ENCODE measurements around the gene GRIN1. TPM values are rescaled to one million over a fixed set of nuclear protein-coding genes. Genes with fewer than 3 reads are reported as not detected.

The GRIN1 gene
- total and polyA plus RNA-seq, 8 donors, result 0.25 to 0.55 (median 0.31) TPM; not detected in 5

- no peak for DNase-seq
- intact Hi-C loops (cut with DNase I; ENCODE audit: low total_unique reads), result no loop called here
- H3K9me3 ChIP-seq, result no peaks in the 10 kb centered on the region
- H3K36me3 ChIP-seq, result peaks cover 10 to 25% (median 16%) of the 10 kb centered on the region in 4 donors
- H3K4me1 ChIP-seq, result peaks cover 32 to 69% (median 54%) of the 10 kb centered on the region in 4 donors
- WGBS, 5 donors, result 61 to 72% (median 70%) methylated on average over 36 to 45 of the region's 45 CpGs
- peak overlapping the region in 2 of 5 donors; percentile 5 to 11 for H3K27ac ChIP-seq
- TF ChIP-seq POLR2A (IDR thresholded peaks at IDR 0.05), result no peak
- no peak for TF ChIP-seq POLR2AphosphoS5 (IDR thresholded peaks at IDR 0.05)
- TF ChIP-seq CTCF (IDR thresholded peaks at IDR 0.05), result no peak
- no peak overlapping the region for H3K4me3 ChIP-seq
- H3K27me3 ChIP-seq, result peaks cover 0 to 56% (median 39%) of the 10 kb centered on the region in 3 donors
These were observed 35.1 kb downstream of the GRIN1 start for GRCh38 chr9:137173796-137174664.

GRCh38 chr9:137174722-137175293 lies 35.9 kb downstream of the GRIN1 start:
- WGBS, 5 donors, result 23 to 52% (median 34%) methylated on average over 9 to 34 of the region's 34 CpGs
- Histone ChIP-seq H3K4me3 (no peak overlapping the region), H3K27ac (no peak overlapping the region), H3K36me3 (peaks cover 17 to 33% (median 24%) of the 10 kb centered on the region in 4 donors), H3K4me1 (peaks cover 24 to 61% (median 46%) of the 10 kb centered on the region in 4 donors), H3K27me3 (peaks cover 0 to 49% (median 32%) of the 10 kb centered on the region in 3 donors), H3K9me3 (no peaks in the 10 kb centered on the region)
- no peak for DNase-seq
- intact Hi-C loops (cut with DNase I; ENCODE audit: low total_unique reads), result no loop called here
- TF ChIP-seq POLR2AphosphoS5 (IDR thresholded peaks at IDR 0.05), result no peak
- no peak for TF ChIP-seq POLR2A (IDR thresholded peaks at IDR 0.05)
- TF ChIP-seq CTCF (IDR thresholded peaks at IDR 0.05), result no peak
- no peak for TF ChIP-seq EP300 (IDR thresholded peaks at IDR 0.05)

- Histone ChIP-seq H3K4me3 (no peak overlapping the region), H3K27me3 (peaks cover 0 to 42% (median 25%) of the 10 kb centered on the region in 3 donors), H3K27ac (no peak overlapping the region), H3K9me3 (no peaks in the 10 kb centered on the region), H3K36me3 (peaks cover 23 to 40% (median 30%) of the 10 kb centered on the region in 4 donors), H3K4me1 (peaks cover 18 to 55% (median 40%) of the 10 kb centered on the region in 4 donors)
- TF ChIP-seq CTCF (IDR thresholded peaks at IDR 0.05), result peak in 2 of 7 experiments; percentile 12 to 14
- TF ChIP-seq EP300 (IDR thresholded peaks at IDR 0.05), result no peak
- intact Hi-C loops (cut with DNase I; ENCODE audit: low total_unique reads), result no loop called here
- 21 to 46% (median 42%) methylated on average over 20 to 33 of the region's 33 CpGs for WGBS, 5 donors
- no peak for DNase-seq
These were observed 36.5 kb downstream of the GRIN1 start for GRCh38 chr9:137175345-137175961.
